NCI-H526 treated with DMSO at 0.1 percent for 48 hours (cell line): ENCODE measurements around the gene GRM5.
"Not testable (repeated sequence)": the region's sequence is repeated elsewhere in the genome, so short reads cannot be mapped to it uniquely, and the experiment has no call there.

Experiments
- DNase-seq: peaks from one replicate; lab custom pipeline; 2025; lab: John Stamatoyannopoulos, UW

The GRM5 gene

GRCh38 chr11:88494848-88495247, 570.9 kb downstream of the GRM5 start:
- DNase-seq: no peak

GRCh38 chr11:88491674-88492073, 574.1 kb downstream of the GRM5 start:
- DNase-seq: no peak

- DNase-seq: no peak
These were observed 576.8 kb downstream of the GRM5 start for GRCh38 chr11:88489030-88489429.

- no peak for DNase-seq
These were observed 578.1 kb downstream of the GRM5 start for GRCh38 chr11:88487646-88488045.

- DNase-seq: peak; percentile 46
These were observed 580.7 kb downstream of the GRM5 start for GRCh38 chr11:88484873-88485621.

- no peak for DNase-seq
These were observed 582.9 kb downstream of the GRM5 start for GRCh38 chr11:88482871-88483301.

GRCh38 chr11:88480223-88480622, 585.6 kb downstream of the GRM5 start:
- no peak for DNase-seq

- DNase-seq: no peak
These were observed 587.5 kb downstream of the GRM5 start for GRCh38 chr11:88478136-88478815.

GRCh38 chr11:88475991-88476418, 589.8 kb downstream of the GRM5 start:
- DNase-seq: no peak

GRCh38 chr11:88474655-88475054, 591.1 kb downstream of the GRM5 start:
- DNase-seq: no peak

- DNase-seq: no peak
These were observed 596.1 kb downstream of the GRM5 start for GRCh38 chr11:88469561-88470225.

- no peak for DNase-seq
These were observed 601.3 kb downstream of the GRM5 start for GRCh38 chr11:88464528-88464927.

- DNase-seq: not testable (repeated sequence)
These were observed 602.5 kb downstream of the GRM5 start for GRCh38 chr11:88463301-88463700.

GRCh38 chr11:88458047-88458446, 607.7 kb downstream of the GRM5 start:
- DNase-seq: not testable (repeated sequence)

GRCh38 chr11:88455974-88456373, 609.8 kb downstream of the GRM5 start:
- DNase-seq: no peak

GRCh38 chr11:88454881-88455280, 610.9 kb downstream of the GRM5 start:
- no peak for DNase-seq
